IPS DF 4.7 (cell line): ENCODE results near the gene RABGAP1L.
A peak's percentile ranks its signal among the peaks of the same experiment; 100 is the strongest.

Experiments used
- DNase-seq: peaks from one replicate; pipeline ENCODE4 v3.0.0-alpha.2; 2013; ENCODE audit warnings: low spot score; ENCODE audit errors: extremely low read depth

RABGAP1L gene

DNA sequence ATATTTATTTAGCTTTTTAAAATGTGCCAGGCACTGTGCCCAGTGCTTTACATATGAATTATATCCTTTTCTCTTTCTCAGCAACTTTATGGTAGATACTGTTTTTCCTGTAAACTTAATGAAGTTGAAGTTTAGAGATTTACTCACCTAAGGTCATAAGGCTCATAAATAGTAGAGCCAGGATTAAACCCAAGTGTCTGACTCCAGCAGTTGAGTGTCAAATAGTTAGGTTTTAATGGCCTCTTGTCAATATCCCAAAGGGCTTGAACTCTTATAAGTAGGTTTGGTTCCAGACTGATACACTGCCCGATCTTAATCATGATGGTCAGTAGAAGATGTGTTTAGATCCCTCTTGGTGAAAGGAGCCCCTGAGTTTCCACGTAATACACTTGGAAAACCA is 37.8 kb downstream of the RABGAP1L start:
- DNase-seq, result no peak

DNA sequence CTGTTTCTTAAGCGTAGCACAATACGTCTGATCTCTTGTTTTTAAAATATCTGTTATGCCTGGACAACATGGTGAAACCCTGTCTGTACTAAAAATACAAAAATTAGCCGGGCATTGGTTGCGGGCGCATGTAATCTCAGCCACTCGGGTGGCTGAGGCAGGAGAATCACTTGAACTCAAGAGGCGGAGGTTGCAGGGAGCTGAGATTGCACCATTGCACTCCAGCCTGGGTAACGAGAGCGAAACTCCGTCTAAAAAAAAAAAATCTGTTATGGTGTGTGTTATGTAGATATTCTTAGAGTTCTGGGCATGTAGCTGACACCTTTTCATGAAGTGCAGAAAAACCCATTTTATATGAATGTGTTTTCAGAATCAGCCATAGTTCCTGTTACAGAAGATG is 38.2 kb downstream of the RABGAP1L start:
- no peak for DNase-seq

GRCh38 chr1:174198202-174198601 is 38.9 kb downstream of the RABGAP1L start:
- no peak for DNase-seq

- DNase-seq, result no peak
These were observed 41.4 kb downstream of the RABGAP1L start for GRCh38 chr1:174200746-174201145.

- DNase-seq, result no peak
These were observed 45.5 kb downstream of the RABGAP1L start for GRCh38 chr1:174204697-174205308.

DNA sequence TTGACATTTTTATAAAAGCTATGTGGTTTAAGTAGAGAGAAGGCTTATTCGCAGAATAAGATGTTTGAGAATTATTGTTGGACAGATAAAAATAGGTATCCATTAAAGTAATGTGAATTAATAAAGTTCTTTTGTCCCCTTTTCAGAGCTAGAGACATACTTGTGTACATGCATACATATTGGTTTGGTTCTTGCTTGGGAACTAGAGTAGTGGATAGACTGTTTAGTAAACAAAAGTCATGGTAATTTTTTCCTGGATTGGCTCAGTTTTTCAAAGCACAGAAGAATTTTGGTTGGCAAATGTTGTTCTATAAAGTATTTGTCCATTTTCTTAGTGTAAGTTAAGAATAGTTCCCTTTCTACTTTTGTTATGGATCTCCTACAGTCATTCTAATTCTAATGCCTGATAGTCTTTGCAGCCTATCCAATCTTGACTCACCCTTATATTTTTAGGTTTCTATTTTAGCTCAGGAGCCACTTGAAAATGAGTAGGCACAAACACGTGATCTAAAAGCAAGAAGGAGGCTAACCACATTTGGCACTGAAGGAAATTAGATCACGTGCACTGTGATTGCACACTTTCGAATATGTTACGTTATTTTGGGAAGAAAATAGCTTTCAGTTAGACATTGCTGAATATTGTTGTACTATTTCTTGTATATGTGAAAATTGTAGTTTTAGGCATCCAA is 47.0 kb downstream of the RABGAP1L start:
- no peak for DNase-seq

DNA sequence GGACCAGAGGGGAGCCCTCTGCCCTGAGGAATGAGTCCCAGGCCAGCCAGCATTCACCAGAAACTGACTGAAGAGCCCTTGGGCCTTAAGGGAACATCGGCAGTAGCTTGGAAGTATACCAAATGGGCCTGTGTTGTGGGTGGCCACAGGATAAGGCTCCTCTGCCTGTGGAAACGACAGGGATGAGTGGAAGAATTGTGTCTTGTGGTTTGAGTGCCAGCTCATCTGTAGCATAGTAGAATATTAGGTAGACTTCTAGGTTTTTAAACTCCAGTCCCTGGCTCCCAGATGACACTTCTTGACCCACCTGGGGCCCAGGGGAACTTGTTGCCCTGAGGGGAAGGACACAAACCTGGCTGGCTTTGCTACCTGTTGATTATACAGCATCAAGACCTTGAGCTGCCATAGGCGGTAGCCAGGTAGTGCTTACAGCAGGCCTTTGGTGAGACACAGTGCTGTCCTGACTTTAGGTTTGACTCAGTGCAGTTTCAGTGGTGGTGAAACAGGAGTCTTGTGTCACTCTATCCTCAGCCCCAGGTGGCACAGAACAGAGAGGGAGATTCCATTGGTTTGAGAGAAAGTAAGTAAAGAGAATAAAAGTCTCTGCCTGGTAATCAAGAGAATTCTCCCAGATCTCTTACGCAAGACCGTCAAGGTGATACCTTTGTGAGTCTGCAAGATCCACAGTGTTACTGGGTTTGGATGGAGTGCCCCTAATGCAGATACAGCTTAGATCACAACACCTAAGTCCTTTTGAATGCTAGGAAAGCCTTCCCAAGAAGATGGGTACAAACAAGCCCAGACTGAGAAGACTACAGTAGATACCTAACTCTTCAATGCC is 50.2 kb downstream of the RABGAP1L start:
- no peak for DNase-seq

GRCh38 chr1:174211486-174211885 is 52.2 kb downstream of the RABGAP1L start:
- no peak for DNase-seq

- no peak for DNase-seq
These were observed 56.4 kb downstream of the RABGAP1L start for GRCh38 chr1:174215766-174216165.

GRCh38 chr1:174217248-174217647 is 57.9 kb downstream of the RABGAP1L start:
- no peak for DNase-seq

DNA sequence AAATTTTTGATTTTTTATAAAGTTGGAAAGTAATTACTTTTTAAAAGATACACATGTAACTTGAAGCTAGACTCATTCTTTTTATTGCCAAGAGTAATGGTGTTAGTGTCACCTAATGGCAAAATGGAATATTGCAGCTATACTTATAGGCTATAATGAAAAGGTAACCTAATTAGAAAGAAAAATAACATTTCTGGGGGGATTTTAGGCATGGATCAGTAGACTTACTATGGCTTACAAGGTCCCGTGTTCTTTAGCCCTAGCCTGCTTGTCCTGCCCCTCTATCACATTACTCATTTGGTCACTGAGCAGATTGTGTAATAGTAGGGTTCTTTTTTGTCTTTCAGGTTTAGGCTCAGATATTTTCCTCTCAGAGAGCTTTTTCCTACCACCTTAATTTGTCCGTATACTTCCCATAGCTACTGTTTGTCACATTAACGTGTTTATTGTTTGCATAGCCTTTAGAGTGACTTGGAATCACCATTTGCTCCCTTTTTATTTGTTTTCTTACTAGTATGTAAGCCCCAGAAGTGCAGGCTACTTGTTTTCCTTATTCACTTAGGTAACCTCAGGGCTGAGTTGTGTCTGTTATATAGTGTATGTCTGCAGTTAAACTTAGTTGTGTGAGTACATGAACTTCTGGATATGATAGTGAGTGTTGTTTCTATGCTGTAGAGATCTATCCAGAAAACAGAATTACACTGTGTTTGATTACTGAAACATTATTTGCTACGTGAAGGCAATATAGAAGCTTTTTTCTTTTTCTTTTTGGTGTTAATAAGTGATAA is 58.7 kb downstream of the RABGAP1L start:
- DNase-seq, result peak; percentile 19

- DNase-seq, result no peak
These were observed 59.7 kb downstream of the RABGAP1L start for GRCh38 chr1:174218983-174219382.

- DNase-seq, result no peak
These were observed 60.5 kb downstream of the RABGAP1L start for GRCh38 chr1:174219606-174220370.

GRCh38 chr1:174221681-174222080 is 62.4 kb downstream of the RABGAP1L start:
- no peak for DNase-seq

GRCh38 chr1:174222166-174222949 is 63.0 kb downstream of the RABGAP1L start:
- no peak for DNase-seq

DNA sequence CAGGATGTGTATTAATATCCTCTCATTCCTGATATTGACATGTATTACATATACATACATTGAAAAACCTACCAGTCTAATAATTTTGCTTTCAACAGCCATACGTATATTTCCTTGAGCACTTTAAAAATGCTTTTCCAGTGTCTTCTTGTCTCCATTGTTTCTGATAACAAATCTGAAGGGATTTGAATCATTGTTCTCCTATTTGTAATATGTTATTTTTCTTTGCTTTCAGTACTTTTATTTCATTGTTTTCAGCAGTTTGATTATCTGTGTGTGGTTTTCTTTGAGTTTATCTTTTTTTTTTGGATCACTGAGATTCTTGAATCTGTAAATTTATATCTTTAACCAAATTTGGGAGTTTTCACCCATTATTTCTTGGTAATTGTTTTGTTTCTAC is 65.3 kb downstream of the RABGAP1L start:
- no peak for DNase-seq

DNA sequence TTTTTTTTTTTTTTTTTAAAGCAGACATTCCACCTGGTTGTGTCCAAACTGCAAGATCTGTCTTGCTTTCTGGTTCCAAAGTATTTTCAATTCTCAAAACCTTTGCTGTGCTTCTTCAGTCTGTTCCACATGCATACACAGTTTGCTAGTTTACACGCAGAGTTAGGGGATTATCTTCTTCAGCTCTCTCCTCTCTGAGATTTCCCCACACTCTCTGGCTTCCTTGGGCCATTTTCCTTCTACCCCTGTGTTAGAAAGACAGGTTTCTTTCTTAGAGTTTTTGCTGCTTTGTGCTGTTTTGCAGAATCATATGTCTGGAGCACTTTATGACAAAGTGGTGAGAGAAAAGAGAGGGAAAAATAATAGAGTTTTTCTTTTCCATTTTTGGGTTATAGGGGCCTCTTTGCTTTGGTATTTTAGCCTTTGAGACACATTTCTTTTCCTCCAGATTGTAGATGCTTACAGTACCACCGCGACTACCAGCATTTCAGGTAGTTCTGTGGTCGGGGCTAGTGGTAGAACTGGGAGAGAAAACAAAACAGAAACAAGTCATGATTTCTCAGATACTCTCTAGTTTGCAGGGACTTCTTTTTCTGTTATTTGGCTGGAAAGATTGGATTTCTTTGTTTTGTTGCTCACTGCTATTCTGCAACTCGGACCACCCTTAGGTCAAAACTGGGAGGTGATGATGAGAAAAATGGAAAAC is 66.3 kb downstream of the RABGAP1L start:
- no peak for DNase-seq

DNA sequence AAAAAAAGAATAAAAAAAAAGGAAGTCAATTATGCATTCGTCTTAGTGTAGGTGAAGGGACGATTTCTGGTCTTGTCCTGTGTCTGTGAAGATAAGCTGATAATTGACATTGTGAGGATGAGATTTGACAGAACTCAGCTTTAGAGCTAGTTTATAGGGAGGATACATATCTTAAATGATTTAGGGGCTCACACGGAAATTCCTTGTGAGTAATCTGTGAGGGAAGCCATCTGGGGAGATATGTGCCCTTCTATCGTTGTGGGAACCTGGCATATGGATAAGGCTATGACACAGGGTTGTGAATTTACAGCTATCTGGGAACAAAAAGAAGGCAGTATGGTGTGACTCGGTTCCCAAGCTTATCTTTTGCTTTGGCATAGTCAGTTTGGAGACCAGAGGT is 71.1 kb downstream of the RABGAP1L start:
- DNase-seq, result no peak

DNA sequence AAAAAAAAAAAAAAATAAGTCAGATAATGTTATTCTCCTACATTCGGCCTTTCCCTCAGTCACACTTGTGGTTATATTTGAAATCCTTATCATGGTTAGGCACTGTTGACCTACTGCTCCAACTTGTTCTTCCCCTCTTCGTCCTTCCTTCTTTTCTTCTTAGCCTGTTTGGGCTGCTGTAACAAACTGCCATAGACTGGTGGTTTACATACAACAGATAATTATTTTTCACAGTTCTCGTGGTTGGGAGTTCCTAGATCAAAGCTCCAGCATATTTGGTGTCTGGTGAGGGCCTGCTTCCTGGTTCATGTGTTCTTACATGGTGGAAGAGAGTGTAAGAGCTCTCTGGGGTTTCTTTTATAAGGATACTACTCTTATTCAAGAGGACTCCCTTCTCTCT is 73.4 kb downstream of the RABGAP1L start:
- no peak for DNase-seq
